ENCODE results near the gene TJAP1. TPM values are rescaled to one million over a fixed set of nuclear protein-coding genes. Genes with fewer than 3 reads are reported as not detected.

The TJAP1 gene
- total and polyA plus RNA-seq, 2 of the 8 experiments (the other 6 are each of a cell fraction or from before 2014, with no cell fraction given), result 30.7 to 40.4 TPM

DNA sequence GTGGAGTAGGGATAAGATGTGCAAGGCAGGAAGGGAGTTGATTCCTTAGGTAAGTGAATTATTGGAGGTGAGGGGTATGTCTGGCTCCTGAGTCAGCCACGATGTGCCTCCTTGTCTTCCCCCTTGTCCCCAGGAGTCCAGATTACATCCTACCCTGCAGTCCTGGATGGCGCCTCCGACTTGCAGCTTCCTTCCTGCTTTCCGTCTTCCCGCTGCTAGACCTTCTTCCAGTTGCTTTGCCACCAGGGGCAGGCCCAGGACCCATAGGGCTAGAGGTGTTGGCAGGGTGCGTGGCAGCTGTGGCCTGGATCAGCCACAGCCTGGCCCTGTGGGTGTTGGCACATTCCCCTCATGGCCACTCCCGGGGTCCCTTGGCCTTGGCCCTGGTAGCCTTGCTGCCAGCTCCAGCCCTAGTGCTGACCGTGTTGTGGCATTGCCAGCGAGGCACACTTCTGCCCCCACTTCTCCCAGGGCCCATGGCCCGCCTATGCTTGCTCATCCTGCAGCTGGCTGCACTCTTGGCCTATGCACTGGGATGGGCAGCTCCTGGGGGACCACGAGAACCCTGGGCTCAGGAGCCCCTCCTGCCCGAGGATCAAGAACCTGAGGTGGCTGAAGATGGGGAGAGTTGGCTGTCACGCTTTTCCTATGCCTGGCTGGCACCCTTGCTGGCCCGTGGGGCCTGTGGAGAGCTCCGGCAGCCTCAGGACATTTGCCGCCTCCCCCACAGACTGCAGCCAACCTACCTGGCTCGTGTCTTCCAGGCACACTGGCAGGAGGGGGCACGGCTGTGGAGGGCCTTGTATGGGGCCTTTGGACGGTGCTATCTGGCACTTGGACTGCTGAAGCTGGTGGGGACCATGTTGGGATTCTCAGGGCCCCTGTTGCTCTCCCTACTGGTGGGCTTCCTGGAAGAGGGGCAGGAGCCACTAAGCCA is 45.1 kb upstream of the TJAP1 start (continued):
- no peak for TF ChIP-seq EP300 (IDR thresholded peaks at IDR 0.05; ENCODE audit: borderline replicate concordance in 1 of 2, low read depth in 2 of 2, low read length in 2 of 2)
- TF ChIP-seq, protein P1, sequence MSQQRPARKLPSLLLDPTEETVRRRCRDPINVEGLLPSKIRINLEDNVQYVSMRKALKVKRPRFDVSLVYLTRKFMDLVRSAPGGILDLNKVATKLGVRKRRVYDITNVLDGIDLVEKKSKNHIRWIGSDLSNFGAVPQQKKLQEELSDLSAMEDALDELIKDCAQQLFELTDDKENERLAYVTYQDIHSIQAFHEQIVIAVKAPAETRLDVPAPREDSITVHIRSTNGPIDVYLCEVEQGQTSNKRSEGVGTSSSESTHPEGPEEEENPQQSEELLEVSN (IDR thresholded peaks at IDR 0.05), result no peak

Measured in H1 (cell line).